Activated CD4-positive, alpha-beta memory T cell treated with anti-CD3 and anti-CD28 coated beads, Interleukin-2, amount 10 ng/mL, durations not matched to agents 7 days and 5 days (primary cell): Measurements from ENCODE around the gene CALD1. TPM values are rescaled to one million over a fixed set of nuclear protein-coding genes. Genes with fewer than 3 reads are reported as not detected.
A peak's percentile ranks its signal among the peaks of the same experiment; 100 is the strongest.

Experiments used
- CTCF ChIA-PET: fragments of 350-600 bp; sonication (Branson Sonifier 250); formaldehyde crosslinking; loops from one replicate; lab custom pipeline; 2021; ENCODE audit warnings: antibody characterized with exemption, inconsistent platforms; lab: Charles Lee
- POLR2A ChIA-PET: fragments of 350-600 bp; sonication (Branson Sonifier 250); formaldehyde crosslinking; loops from one replicate; lab custom pipeline; 2021; ENCODE audit warnings: antibody characterized with exemption; lab: Charles Lee
- DNase-seq: peaks from one replicate; pipeline ENCODE4 v3.0.0-alpha.2; 2020
- H3K27ac Mint-ChIP-seq: one replicate; pipeline ENCODE4 v1.8.0; 2021; ENCODE audit warnings: mild to moderate bottlenecking, mixed read lengths
- H3K27me3 Mint-ChIP-seq: one replicate; pipeline ENCODE4 v1.8.0; 2021; ENCODE audit warnings: mixed read lengths
- H3K36me3 Mint-ChIP-seq: one replicate; pipeline ENCODE4 v1.8.0; 2021; ENCODE audit warnings: low read depth, mixed read lengths
- H3K4me1 Mint-ChIP-seq: one replicate; pipeline ENCODE4 v1.8.0; 2021; ENCODE audit warnings: mixed read lengths
- H3K4me3 Mint-ChIP-seq: one replicate; pipeline ENCODE4 v1.8.0; 2021; ENCODE audit warnings: mild to moderate bottlenecking, mixed read lengths
- H3K9me3 Mint-ChIP-seq: one replicate; pipeline ENCODE4 v1.8.0; 2021; ENCODE audit warnings: mixed read lengths
- total RNA-seq, 2 experiments: library from RNA; stranded (reverse); gene quantifications; one replicate each; pipeline ENCODE4 v1.2.3, GENCODE V29; 2021

The CALD1 gene
- total RNA-seq, 2 experiments from 2014 or later = 0.38 to 0.63 TPM

GRCh38 chr7:134845461-134845860, 66.0 kb downstream of the CALD1 start:
- peaks cover 4% of the 10 kb centered on the region for H3K4me1 Mint-ChIP-seq
- no peaks in the 10 kb centered on the region for H3K27me3 Mint-ChIP-seq
- POLR2A ChIA-PET = no interaction called here
- no peak overlapping the region for H3K27ac Mint-ChIP-seq
- no peaks in the 10 kb centered on the region for H3K9me3 Mint-ChIP-seq
- no peaks in the 10 kb centered on the region for H3K36me3 Mint-ChIP-seq
- no peak for DNase-seq
- H3K4me3 Mint-ChIP-seq = no peak overlapping the region
- CTCF ChIA-PET = no interaction called here

DNA sequence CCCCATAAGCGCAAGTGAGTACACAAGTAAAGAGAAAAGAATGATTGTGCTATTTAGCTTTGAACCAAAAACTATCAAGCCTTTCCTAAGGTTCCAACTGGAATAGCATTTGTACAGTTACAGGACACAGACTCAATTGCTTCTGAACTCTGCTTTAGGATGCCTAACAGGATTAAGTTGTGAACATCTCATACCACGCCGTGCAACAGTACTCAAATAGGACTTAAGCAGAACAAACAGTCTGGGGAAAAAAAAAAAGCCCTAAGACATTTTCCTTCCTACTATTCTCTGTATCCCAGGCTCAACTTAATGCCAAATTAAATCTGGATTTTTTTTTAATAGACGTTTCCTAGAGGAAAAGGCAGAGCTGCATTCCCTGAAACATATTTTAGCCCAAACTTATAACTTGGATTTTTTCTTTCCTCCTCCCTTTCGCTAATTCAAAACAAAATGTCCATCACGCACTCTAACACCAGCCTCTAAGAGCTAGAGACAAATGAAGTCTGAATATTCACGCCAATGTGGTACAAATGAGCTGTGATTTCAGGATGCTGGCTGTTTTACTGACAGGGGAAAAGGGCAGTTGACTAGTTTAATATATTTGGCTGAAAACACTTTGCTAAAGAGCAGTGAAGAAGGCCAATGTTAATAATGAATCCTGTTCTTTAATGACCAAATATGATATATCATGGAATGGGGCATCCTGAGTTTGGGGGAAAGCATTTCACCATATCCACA, 68.6 kb downstream of the CALD1 start:
- H3K27me3 Mint-ChIP-seq = no peaks in the 10 kb centered on the region
- no peak overlapping the region for H3K27ac Mint-ChIP-seq
- ChIA-PET POLR2A (no interaction called here), CTCF (no interaction called here)
- no peaks in the 10 kb centered on the region for H3K36me3 Mint-ChIP-seq
- H3K4me1 Mint-ChIP-seq = peaks cover 9% of the 10 kb centered on the region
- no peak for DNase-seq
- H3K9me3 Mint-ChIP-seq = no peaks in the 10 kb centered on the region
- H3K4me3 Mint-ChIP-seq = no peak overlapping the region

- POLR2A ChIA-PET = no interaction called here
- CTCF ChIA-PET = interaction anchor here (1.4 kb wide), 1 partner anchor 217 kb away, joined by 3 read pairs; no protein-coding TSS in a partner anchor
- H3K4me1 Mint-ChIP-seq = peaks cover 13% of the 10 kb centered on the region
- H3K36me3 Mint-ChIP-seq = no peaks in the 10 kb centered on the region
- no peak overlapping the region for H3K4me3 Mint-ChIP-seq
- peaks cover 5% of the 10 kb centered on the region for H3K9me3 Mint-ChIP-seq
- no peaks in the 10 kb centered on the region for H3K27me3 Mint-ChIP-seq
- no peak for DNase-seq
- no peak overlapping the region for H3K27ac Mint-ChIP-seq
Observed at GRCh38 chr7:134850066-134850465, 70.6 kb downstream of the CALD1 start.

DNA sequence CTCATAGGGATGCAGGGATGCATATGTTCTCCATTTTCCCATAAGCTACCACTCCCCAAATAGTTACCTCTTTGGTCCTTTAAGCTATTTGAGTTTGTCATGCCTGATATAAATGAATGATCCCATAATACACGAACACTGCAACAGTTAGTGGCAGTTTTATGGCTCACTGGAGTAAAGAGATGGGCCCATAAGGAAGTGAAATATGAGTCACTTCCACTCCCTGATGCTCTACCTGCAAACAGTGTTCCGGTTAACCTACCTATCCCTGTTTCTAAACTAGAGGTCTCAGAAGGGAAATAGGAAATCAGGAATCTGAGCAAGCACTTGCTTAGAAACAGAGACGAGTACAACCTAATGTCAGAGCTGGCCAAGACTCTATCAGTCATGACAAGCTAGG, 71.7 kb downstream of the CALD1 start:
- ChIA-PET POLR2A (no interaction called here), CTCF (no interaction called here)
- H3K36me3 Mint-ChIP-seq = no peaks in the 10 kb centered on the region
- peaks cover 18% of the 10 kb centered on the region for H3K4me1 Mint-ChIP-seq
- no peaks in the 10 kb centered on the region for H3K27me3 Mint-ChIP-seq
- no peak overlapping the region for H3K27ac Mint-ChIP-seq
- H3K4me3 Mint-ChIP-seq = no peak overlapping the region
- H3K9me3 Mint-ChIP-seq = peaks cover 6% of the 10 kb centered on the region
- no peak for DNase-seq

DNA sequence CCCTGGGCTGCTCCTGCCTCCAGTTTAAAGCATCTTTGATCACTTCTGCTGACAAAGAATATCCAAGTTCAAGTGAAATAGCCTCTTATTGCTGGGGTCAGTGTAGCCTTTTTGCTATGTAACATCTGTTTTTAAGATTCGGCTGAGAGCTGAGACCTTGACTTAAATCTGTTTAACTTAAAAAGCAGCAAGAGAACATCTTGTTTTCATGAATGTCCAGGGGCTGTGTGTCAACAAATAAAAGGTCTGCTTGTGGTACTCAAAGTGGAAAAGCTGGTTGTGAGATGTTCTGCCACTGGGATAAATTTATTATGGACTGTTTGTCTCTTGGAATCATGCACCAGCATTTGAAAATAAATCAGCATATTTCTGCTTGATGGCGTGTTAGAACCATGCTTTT, 73.2 kb downstream of the CALD1 start:
- Mint-ChIP-seq H3K27ac (no peak overlapping the region), H3K36me3 (no peaks in the 10 kb centered on the region), H3K9me3 (peaks cover 6% of the 10 kb centered on the region), H3K4me3 (no peak overlapping the region), H3K4me1 (peaks cover 25% of the 10 kb centered on the region), H3K27me3 (no peaks in the 10 kb centered on the region)
- POLR2A ChIA-PET = no interaction called here
- no peak for DNase-seq
- CTCF ChIA-PET = no interaction called here

DNA sequence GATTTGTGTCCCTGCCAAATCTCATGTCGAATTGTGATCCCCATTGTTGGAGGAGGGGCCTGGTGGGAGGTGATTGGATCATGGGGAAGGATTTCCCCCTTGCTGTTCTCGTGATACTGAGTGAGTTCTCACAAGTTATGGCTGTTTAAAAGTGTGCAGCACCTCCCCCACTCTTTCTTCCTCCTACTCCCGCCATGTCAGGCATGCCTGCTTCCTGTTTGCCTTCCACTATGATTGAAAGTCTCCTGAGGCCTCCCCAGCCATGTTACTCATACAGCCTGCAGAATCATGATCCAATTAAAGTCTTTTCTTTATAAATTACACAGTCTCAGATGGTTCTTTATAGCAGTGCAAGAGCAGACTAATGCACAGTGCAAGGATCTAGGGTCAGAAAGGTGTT, 75.4 kb downstream of the CALD1 start:
- peaks cover 25% of the 10 kb centered on the region for H3K4me1 Mint-ChIP-seq
- ChIA-PET POLR2A (no interaction called here), CTCF (no interaction called here)
- no peaks in the 10 kb centered on the region for H3K27me3 Mint-ChIP-seq
- H3K9me3 Mint-ChIP-seq = peaks cover 6% of the 10 kb centered on the region
- H3K27ac Mint-ChIP-seq = no peak overlapping the region
- no peaks in the 10 kb centered on the region for H3K36me3 Mint-ChIP-seq
- no peak for DNase-seq
- no peak overlapping the region for H3K4me3 Mint-ChIP-seq

DNA sequence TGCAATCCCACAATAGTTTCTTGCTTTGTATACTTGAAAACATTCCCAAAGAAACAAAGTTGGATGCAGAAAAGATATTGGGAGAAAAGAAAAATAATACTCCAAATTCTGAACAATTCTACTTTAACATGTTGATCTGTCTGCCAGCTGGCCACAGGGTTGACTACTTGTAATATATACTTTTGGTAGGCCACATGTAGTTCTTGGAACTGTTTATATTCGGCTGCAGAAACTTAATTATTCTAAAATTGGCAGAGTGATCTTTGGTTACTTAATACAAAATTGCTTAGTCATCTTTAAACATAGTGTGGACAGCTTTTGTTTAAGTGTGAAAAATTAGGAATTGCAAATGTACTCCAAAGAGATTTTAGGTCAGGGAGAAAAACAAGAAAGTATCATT, 76.0 kb downstream of the CALD1 start:
- ChIA-PET POLR2A (interaction anchor here (1.0 kb wide), 1 partner anchor 10 kb away, joined by 4 read pairs; no protein-coding TSS in a partner anchor), CTCF (no interaction called here)
- H3K9me3 Mint-ChIP-seq = peaks cover 6% of the 10 kb centered on the region
- H3K36me3 Mint-ChIP-seq = no peaks in the 10 kb centered on the region
- peaks cover 25% of the 10 kb centered on the region for H3K4me1 Mint-ChIP-seq
- no peak overlapping the region for H3K4me3 Mint-ChIP-seq
- DNase-seq = no peak
- H3K27ac Mint-ChIP-seq = no peak overlapping the region
- no peaks in the 10 kb centered on the region for H3K27me3 Mint-ChIP-seq

- Mint-ChIP-seq H3K36me3 (no peaks in the 10 kb centered on the region), H3K27ac (peak overlapping the region; percentile 4), H3K4me3 (no peak overlapping the region), H3K27me3 (no peaks in the 10 kb centered on the region), H3K9me3 (peaks cover 6% of the 10 kb centered on the region), H3K4me1 (peaks cover 20% of the 10 kb centered on the region)
- ChIA-PET CTCF (no interaction called here), POLR2A (interaction anchor here (1.0 kb wide), 1 partner anchor 9 kb away, joined by 4 read pairs; no protein-coding TSS in a partner anchor)
- no peak for DNase-seq
Observed at GRCh38 chr7:134856091-134856490, 76.7 kb downstream of the CALD1 start.

DNA sequence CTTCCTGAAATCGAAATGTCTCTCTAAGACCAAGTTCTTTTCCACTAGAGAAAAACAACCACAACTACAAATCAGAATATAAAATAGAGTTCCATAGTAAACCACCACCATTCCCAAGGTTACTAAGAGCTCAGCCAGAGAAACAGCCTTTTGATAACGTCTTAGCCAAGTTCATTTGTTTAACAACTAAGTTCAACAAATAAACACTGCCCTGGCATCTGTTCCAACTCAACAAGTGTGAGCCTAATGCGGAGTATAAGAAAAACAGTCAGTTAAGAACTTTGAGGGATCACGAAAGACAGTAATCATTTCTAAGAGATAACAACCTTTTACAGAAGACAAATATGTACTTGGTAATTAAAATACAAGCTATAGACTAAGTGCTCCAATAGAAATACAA, 77.3 kb downstream of the CALD1 start:
- no peak for DNase-seq
- Mint-ChIP-seq H3K9me3 (peaks cover 6% of the 10 kb centered on the region), H3K4me1 (peaks cover 20% of the 10 kb centered on the region), H3K36me3 (no peaks in the 10 kb centered on the region), H3K4me3 (no peak overlapping the region), H3K27me3 (no peaks in the 10 kb centered on the region), H3K27ac (no peak overlapping the region)
- ChIA-PET CTCF (no interaction called here), POLR2A (no interaction called here)

- H3K4me1 Mint-ChIP-seq = peaks cover 20% of the 10 kb centered on the region
- H3K36me3 Mint-ChIP-seq = no peaks in the 10 kb centered on the region
- ChIA-PET POLR2A (no interaction called here), CTCF (interaction anchor here (1.0 kb wide), 1 partner anchor 125 kb away, joined by 4 read pairs; no protein-coding TSS in a partner anchor)
- no peak overlapping the region for H3K27ac Mint-ChIP-seq
- no peaks in the 10 kb centered on the region for H3K27me3 Mint-ChIP-seq
- H3K9me3 Mint-ChIP-seq = peaks cover 6% of the 10 kb centered on the region
- H3K4me3 Mint-ChIP-seq = no peak overlapping the region
- no peak for DNase-seq
Observed at GRCh38 chr7:134857958-134858357, 78.5 kb downstream of the CALD1 start.

- Mint-ChIP-seq H3K27ac (no peak overlapping the region), H3K4me1 (peaks cover 23% of the 10 kb centered on the region), H3K36me3 (no peaks in the 10 kb centered on the region), H3K9me3 (peaks cover 4% of the 10 kb centered on the region), H3K27me3 (no peaks in the 10 kb centered on the region), H3K4me3 (no peak overlapping the region)
- POLR2A ChIA-PET = no interaction called here
- CTCF ChIA-PET = no interaction called here
- DNase-seq = no peak
Observed at GRCh38 chr7:134859783-134860182, 80.3 kb downstream of the CALD1 start.

GRCh38 chr7:134865001-134865845, 85.8 kb downstream of the CALD1 start:
- H3K4me1 Mint-ChIP-seq = peaks cover 14% of the 10 kb centered on the region
- no peaks in the 10 kb centered on the region for H3K9me3 Mint-ChIP-seq
- peak overlapping the region; percentile 71 for H3K27ac Mint-ChIP-seq
- ChIA-PET POLR2A (interaction anchor here (0.6 to 1.4 kb wide), 3 partner anchors 9 to 282 kb away, joined by 3 to 4 read pairs (median 4); partner anchors contain the start of gene TMEM140), CTCF (interaction anchor here (0.6 to 0.7 kb wide), 2 partner anchors 121 to 231 kb away, joined by 3 to 4 read pairs; partner anchors contain the start of gene AGBL3)
- no peaks in the 10 kb centered on the region for H3K27me3 Mint-ChIP-seq
- peak; percentile 39 for DNase-seq
- H3K36me3 Mint-ChIP-seq = no peaks in the 10 kb centered on the region
- peak overlapping the region; percentile 60 for H3K4me3 Mint-ChIP-seq

DNA sequence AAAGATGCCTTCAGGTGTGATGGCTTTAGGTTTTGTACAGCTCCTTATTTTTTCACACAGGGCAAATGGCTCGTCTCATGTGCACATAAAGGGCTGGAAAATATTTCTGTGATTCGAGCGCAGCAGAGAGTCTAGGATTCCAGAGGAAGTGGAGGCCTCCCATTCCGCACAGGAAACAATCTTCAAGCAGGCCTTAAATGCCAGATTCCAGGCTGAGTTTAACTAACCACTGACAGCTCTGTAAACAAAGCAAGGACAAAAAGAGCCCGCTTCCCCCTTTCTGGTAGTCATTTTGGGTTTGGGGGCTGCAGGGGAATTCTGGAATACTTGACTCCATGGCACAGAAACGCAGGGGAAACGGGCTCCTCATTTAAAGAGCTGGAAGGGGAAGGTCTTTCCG, 87.2 kb downstream of the CALD1 start:
- Mint-ChIP-seq H3K4me1 (peaks cover 14% of the 10 kb centered on the region), H3K27ac (no peak overlapping the region), H3K36me3 (no peaks in the 10 kb centered on the region), H3K27me3 (no peaks in the 10 kb centered on the region), H3K9me3 (no peaks in the 10 kb centered on the region), H3K4me3 (no peak overlapping the region)
- POLR2A ChIA-PET = no interaction called here
- CTCF ChIA-PET = no interaction called here
- DNase-seq = no peak
